ENCODE results near the gene AOC3.
"Not testable (repeated sequence)": the region's sequence is repeated elsewhere in the genome, so short reads cannot be mapped to it uniquely, and the experiment has no call there.

AOC3 gene

DNA sequence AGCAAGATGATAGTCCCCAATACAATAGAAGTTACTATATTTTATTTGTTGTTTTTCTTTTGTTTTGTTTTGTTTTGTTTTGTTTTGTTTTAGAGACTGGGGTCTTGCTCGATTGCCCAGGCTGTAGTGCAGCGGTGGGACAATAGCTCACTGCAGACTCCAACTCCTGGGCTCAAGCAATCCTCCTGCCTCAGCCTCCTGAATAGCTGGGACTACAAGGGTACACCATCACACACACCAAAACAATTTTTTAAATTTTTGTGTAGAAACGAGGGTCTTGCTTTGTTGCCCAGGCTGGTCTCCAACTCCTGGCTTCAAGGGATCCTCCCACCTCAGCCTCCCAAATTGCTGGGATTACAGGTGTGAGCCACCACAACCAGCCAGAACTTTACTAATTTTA lies 49.0 kb downstream of the AOC3 start:
- not testable (repeated sequence) for H3K56ac ChIP-seq (ENCODE audit: low read length); H3K9ac ChIP-seq (ENCODE audit: low read length); H3K4me1 ChIP-seq (ENCODE audit: control insufficient read depth, low read depth, low read length); H3K4ac ChIP-seq (ENCODE audit: low read depth, low read length); H3K79me1 ChIP-seq (ENCODE audit: low read length); H3K23ac ChIP-seq (ENCODE audit: low read length); H3K36me3 ChIP-seq (ENCODE audit: control insufficient read depth, insufficient read depth, low read length); H4K5ac ChIP-seq (ENCODE audit: low read length); H2BK5ac ChIP-seq (ENCODE audit: low read length); H2BK15ac ChIP-seq (replicated peaks; ENCODE audit: low read depth); H3K79me2 ChIP-seq (ENCODE audit: control insufficient read depth, insufficient read depth, low read length); H2AK5ac ChIP-seq (ENCODE audit: low read length); H4K8ac ChIP-seq (ENCODE audit: low read depth, low read length); H3K27me3 ChIP-seq (ENCODE audit: insufficient read depth, low read length, poor library complexity); H2BK120ac ChIP-seq (ENCODE audit: low read depth, low read length); H3K18ac ChIP-seq (ENCODE audit: low read length); H3K4me2 ChIP-seq (ENCODE audit: low read length); H3K4me3 ChIP-seq (ENCODE audit: low read length); H3K27ac ChIP-seq (ENCODE audit: low read depth, low read length); DNase-seq
- no CpG with 5 or more reads among the region's 3 CpGs for WGBS (ENCODE audit: extremely low coverage, insufficient coverage, low lambda C conversion rate)

- no peaks in the 10 kb centered on the region for H3K79me2 ChIP-seq (ENCODE audit: control insufficient read depth, insufficient read depth, low read length)
- H3K27ac ChIP-seq (ENCODE audit: low read depth, low read length) = no peak within 1 kb of the TSS
- no peaks in the 10 kb centered on the region for H3K4me1 ChIP-seq (ENCODE audit: control insufficient read depth, low read depth, low read length)
- no peak within 1 kb of the TSS for H2AK5ac ChIP-seq (ENCODE audit: low read length)
- H3K27me3 ChIP-seq (ENCODE audit: insufficient read depth, low read length, poor library complexity) = no peaks in the 10 kb centered on the region
- H4K8ac ChIP-seq (ENCODE audit: low read depth, low read length) = no peak within 1 kb of the TSS
- WGBS (ENCODE audit: extremely low coverage, insufficient coverage, low lambda C conversion rate) = no CpG with 5 or more reads among the region's 12 CpGs
- H3K4ac ChIP-seq (ENCODE audit: low read depth, low read length) = no peak within 1 kb of the TSS
- DNase-seq = no peak
- no peaks in the 10 kb centered on the region for H3K36me3 ChIP-seq (ENCODE audit: control insufficient read depth, insufficient read depth, low read length)
- no peaks in the 10 kb centered on the region for H3K79me1 ChIP-seq (ENCODE audit: low read length)
- H3K9ac ChIP-seq (ENCODE audit: low read length) = no peak within 1 kb of the TSS
- no peak within 1 kb of the TSS for H3K23ac ChIP-seq (ENCODE audit: low read length)
- no peak within 1 kb of the TSS for H3K56ac ChIP-seq (ENCODE audit: low read length)
- H3K4me3 ChIP-seq (ENCODE audit: low read length) = no peak within 1 kb of the TSS
- H2BK120ac ChIP-seq (ENCODE audit: low read depth, low read length) = no peak within 1 kb of the TSS
- H4K5ac ChIP-seq (ENCODE audit: low read length) = no peak within 1 kb of the TSS
- H3K18ac ChIP-seq (ENCODE audit: low read length) = no peak within 1 kb of the TSS
- H3K4me2 ChIP-seq (ENCODE audit: low read length) = no peak within 1 kb of the TSS
- H2BK15ac ChIP-seq (replicated peaks; ENCODE audit: low read depth) = no peak within 1 kb of the TSS
- H2BK5ac ChIP-seq (ENCODE audit: low read length) = no peak within 1 kb of the TSS
These were observed 49.7 kb downstream of the AOC3 start, which contains the start of gene G6PC1 for GRCh38 chr17:42900460-42901331. G6PC1 (plus strand) TSS chr17:42900799; CDS start chr17:42900877, 78 bp downstream.

DNA sequence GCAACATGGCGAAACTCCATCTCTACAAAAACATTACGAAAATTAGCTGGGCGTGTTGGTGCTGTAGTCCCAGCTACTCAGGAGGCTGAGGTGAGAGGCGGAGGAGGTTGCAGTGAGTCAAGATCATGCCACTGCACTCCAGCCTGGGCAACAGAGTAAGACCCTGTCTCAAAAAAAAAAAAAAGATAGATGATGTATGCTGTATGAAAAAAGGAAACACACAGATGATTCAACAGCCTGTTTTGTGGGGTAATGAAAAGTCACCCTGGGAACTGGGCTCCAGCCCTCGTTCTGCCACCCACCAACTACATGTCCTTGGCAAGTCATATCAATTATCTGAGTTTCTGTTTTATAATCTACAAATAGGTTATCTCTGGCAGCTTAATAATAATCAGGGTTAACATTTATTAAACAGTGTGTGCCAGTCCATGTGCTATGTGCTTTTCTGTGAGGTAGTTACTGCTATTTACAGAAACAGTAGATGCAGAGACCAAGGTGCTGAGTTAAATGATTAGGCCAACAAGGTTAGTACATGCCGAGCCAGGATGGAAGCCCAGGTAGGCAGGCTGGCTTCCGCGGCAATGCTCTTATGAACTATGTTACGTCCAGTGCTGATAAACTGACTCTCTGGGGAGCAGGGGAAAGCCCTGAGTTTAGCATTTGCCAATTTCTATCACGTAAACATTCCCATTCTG lies 50.7 kb downstream of the AOC3 start:
- no peak overlapping the region for H4K5ac ChIP-seq (ENCODE audit: low read length)
- H2BK5ac ChIP-seq (ENCODE audit: low read length) = no peak overlapping the region
- H2AK5ac ChIP-seq (ENCODE audit: low read length) = no peak overlapping the region
- H3K4me1 ChIP-seq (ENCODE audit: control insufficient read depth, low read depth, low read length) = no peaks in the 10 kb centered on the region
- H2BK120ac ChIP-seq (ENCODE audit: low read depth, low read length) = no peak overlapping the region
- no peak overlapping the region for H3K4me2 ChIP-seq (ENCODE audit: low read length)
- H3K23ac ChIP-seq (ENCODE audit: low read length) = no peak overlapping the region
- no peak overlapping the region for H3K56ac ChIP-seq (ENCODE audit: low read length)
- DNase-seq = no peak
- no peak overlapping the region for H3K27ac ChIP-seq (ENCODE audit: low read depth, low read length)
- no peaks in the 10 kb centered on the region for H3K27me3 ChIP-seq (ENCODE audit: insufficient read depth, low read length, poor library complexity)
- no peak overlapping the region for H3K4me3 ChIP-seq (ENCODE audit: low read length)
- H3K79me1 ChIP-seq (ENCODE audit: low read length) = no peaks in the 10 kb centered on the region
- no peak overlapping the region for H3K4ac ChIP-seq (ENCODE audit: low read depth, low read length)
- no peak overlapping the region for H3K9ac ChIP-seq (ENCODE audit: low read length)
- H3K36me3 ChIP-seq (ENCODE audit: control insufficient read depth, insufficient read depth, low read length) = no peaks in the 10 kb centered on the region
- H3K18ac ChIP-seq (ENCODE audit: low read length) = no peak overlapping the region
- no peak overlapping the region for H2BK15ac ChIP-seq (replicated peaks; ENCODE audit: low read depth)
- H4K8ac ChIP-seq (ENCODE audit: low read depth, low read length) = no peak overlapping the region
- H3K79me2 ChIP-seq (ENCODE audit: control insufficient read depth, insufficient read depth, low read length) = no peaks in the 10 kb centered on the region
- no CpG with 5 or more reads among the region's 10 CpGs for WGBS (ENCODE audit: extremely low coverage, insufficient coverage, low lambda C conversion rate)

- Histone ChIP-seq H2BK15ac (replicated peaks; ENCODE audit: low read depth) (no peak overlapping the region), H3K56ac (ENCODE audit: low read length) (no peak overlapping the region), H3K27ac (ENCODE audit: low read depth, low read length) (no peak overlapping the region), H3K27me3 (ENCODE audit: insufficient read depth, low read length, poor library complexity) (no peaks in the 10 kb centered on the region), H2AK5ac (ENCODE audit: low read length) (no peak overlapping the region), H3K79me2 (ENCODE audit: control insufficient read depth, insufficient read depth, low read length) (no peaks in the 10 kb centered on the region), H3K4me3 (ENCODE audit: low read length) (no peak overlapping the region), H2BK120ac (ENCODE audit: low read depth, low read length) (no peak overlapping the region), H3K18ac (ENCODE audit: low read length) (no peak overlapping the region), H3K36me3 (ENCODE audit: control insufficient read depth, insufficient read depth, low read length) (no peaks in the 10 kb centered on the region), H3K23ac (ENCODE audit: low read length) (peak overlapping the region; percentile 17), H3K4ac (ENCODE audit: low read depth, low read length) (no peak overlapping the region), H4K8ac (ENCODE audit: low read depth, low read length) (no peak overlapping the region), H3K79me1 (ENCODE audit: low read length) (no peaks in the 10 kb centered on the region), H3K9ac (ENCODE audit: low read length) (no peak overlapping the region), H2BK5ac (ENCODE audit: low read length) (no peak overlapping the region), H3K4me2 (ENCODE audit: low read length) (no peak overlapping the region), H3K4me1 (ENCODE audit: control insufficient read depth, low read depth, low read length) (no peaks in the 10 kb centered on the region), H4K5ac (ENCODE audit: low read length) (no peak overlapping the region)
- no CpG with 5 or more reads among the region's 6 CpGs for WGBS (ENCODE audit: extremely low coverage, insufficient coverage, low lambda C conversion rate)
- no peak for DNase-seq
These were observed 53.1 kb downstream of the AOC3 start for GRCh38 chr17:42904110-42904469.

GRCh38 chr17:42906772-42907446 lies 55.9 kb downstream of the AOC3 start:
- Histone ChIP-seq H3K56ac (ENCODE audit: low read length) (no peak overlapping the region), H4K8ac (ENCODE audit: low read depth, low read length) (no peak overlapping the region), H4K5ac (ENCODE audit: low read length) (no peak overlapping the region), H3K4me2 (ENCODE audit: low read length) (no peak overlapping the region), H2BK5ac (ENCODE audit: low read length) (no peak overlapping the region), H3K9ac (ENCODE audit: low read length) (no peak overlapping the region), H3K36me3 (ENCODE audit: control insufficient read depth, insufficient read depth, low read length) (no peaks in the 10 kb centered on the region), H2BK120ac (ENCODE audit: low read depth, low read length) (no peak overlapping the region), H3K18ac (ENCODE audit: low read length) (no peak overlapping the region), H3K4me3 (ENCODE audit: low read length) (no peak overlapping the region), H3K27me3 (ENCODE audit: insufficient read depth, low read length, poor library complexity) (no peaks in the 10 kb centered on the region), H3K23ac (ENCODE audit: low read length) (no peak overlapping the region), H3K79me1 (ENCODE audit: low read length) (no peaks in the 10 kb centered on the region), H2AK5ac (ENCODE audit: low read length) (no peak overlapping the region), H3K27ac (ENCODE audit: low read depth, low read length) (no peak overlapping the region), H2BK15ac (replicated peaks; ENCODE audit: low read depth) (no peak overlapping the region), H3K79me2 (ENCODE audit: control insufficient read depth, insufficient read depth, low read length) (no peaks in the 10 kb centered on the region), H3K4me1 (ENCODE audit: control insufficient read depth, low read depth, low read length) (no peaks in the 10 kb centered on the region), H3K4ac (ENCODE audit: low read depth, low read length) (no peak overlapping the region)
- no peak for DNase-seq
- 100% methylated on average over 1 of the region's 8 CpGs for WGBS (ENCODE audit: extremely low coverage, insufficient coverage, low lambda C conversion rate)

Measured in mesendoderm (in vitro differentiated cells).